Activated CD4-positive, alpha-beta T cell treated with anti-CD3 and anti-CD28 coated beads, Interleukin-10, Interleukin-2, amounts not matched to agents 100 ng/mL and 50 ng/mL, durations not matched to agents 16 hours and 8 hours (primary cell): Measurements from ENCODE around the gene XRCC4.
"Not testable (repeated sequence)": the region's sequence is repeated elsewhere in the genome, so short reads cannot be mapped to it uniquely, and the experiment has no call there.

Experiments
- DNase-seq: peaks from one replicate; pipeline ENCODE4 v3.0.0-alpha.2; 2020

Gene XRCC4

DNA sequence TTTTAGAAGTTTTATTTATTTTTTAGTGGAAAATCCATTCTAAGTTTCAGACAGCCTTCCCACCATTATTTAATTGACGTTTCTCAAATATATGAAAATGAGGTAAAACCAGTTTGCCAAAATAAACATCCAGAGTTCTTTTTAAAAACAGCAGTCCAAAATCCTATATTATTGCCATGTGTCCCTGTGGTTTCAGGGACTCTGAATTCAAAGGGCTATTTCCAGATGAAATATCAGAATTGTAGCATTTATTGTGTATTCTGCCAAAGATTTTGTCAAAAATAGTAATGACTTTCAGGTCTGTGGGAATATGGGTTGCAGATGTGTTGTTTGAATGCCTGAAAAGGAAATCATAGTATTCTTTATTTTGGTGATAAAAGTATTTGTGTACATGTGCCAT is 41.6 kb downstream of the XRCC4 start:
- DNase-seq = no peak

DNA sequence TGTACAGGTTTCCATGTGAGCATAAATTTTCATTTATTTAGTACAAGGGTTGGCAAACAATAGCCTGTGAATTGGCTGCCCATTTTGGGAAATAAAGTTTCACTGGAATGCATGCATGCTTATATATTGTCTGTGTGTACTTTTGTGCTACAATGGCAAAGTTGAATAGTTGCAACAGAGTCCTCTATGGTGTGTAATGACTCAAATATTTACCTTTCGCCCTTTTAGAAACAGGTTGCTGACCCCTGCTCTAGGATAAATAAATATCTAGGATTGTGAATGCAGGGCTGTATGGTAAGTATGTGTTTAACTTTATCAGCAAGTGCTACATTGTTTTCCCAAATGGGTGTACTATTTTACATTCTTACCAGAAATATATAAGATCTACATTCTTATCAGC is 47.2 kb downstream of the XRCC4 start:
- DNase-seq = no peak

DNA sequence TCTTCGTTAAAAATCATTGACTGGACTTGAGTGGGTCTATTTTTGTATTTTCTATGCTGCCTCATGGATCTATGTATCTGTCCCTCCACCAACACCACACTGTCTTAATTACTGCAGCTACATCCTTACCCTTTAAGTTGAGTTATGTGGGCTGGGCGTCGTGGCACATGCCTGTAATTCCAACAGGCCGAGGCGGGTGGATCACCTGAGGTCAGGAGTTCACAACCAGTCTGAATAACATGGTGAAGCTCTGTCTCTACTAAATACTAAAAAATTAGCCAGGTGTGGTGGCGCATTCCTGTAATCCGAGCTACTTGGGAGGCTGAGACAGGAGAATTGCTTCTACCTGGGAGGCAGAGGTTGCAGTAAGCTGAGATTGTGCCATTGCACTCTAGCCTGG is 48.2 kb downstream of the XRCC4 start:
- DNase-seq = no peak

DNA sequence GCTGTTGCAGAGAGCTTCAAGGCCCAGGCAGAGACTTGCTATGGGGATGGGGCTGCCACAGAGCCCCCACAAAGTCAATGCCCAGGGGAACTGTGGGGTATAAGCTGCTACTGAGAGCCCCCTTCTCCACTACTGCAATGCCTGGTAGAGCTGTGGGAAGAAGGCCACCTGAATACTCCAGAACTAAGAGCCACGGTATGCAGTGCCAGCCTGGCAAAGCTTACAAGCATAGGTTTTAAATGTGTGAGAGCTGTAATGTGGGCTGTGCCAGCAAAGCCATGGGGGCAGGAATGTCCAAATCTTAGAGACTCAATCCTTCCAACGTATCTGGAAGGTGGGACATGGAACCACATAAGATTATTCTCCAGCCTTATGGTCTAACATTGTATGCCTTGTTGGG is 49.2 kb downstream of the XRCC4 start:
- no peak for DNase-seq

DNA sequence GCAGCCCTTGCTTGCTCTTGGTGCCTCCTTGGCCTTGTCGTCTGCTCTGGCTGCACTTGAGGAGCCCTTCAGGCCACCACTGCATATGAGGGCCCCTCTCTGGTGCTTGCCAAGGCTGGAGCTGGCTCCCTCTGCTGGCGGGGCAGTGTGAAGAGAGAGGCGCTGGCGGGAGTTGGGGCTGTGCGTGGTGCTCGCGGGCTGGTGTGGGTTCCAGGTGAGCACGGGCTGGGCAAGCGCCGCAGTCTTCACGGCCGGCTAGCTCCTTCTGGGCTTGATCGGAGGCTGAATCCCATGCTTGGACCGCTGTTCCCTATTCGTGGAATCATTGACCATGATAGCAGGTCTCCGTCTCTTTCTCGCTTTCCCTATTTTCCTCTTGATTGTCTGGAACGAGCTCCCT is 56.5 kb downstream of the XRCC4 start:
- DNase-seq = no peak

DNA sequence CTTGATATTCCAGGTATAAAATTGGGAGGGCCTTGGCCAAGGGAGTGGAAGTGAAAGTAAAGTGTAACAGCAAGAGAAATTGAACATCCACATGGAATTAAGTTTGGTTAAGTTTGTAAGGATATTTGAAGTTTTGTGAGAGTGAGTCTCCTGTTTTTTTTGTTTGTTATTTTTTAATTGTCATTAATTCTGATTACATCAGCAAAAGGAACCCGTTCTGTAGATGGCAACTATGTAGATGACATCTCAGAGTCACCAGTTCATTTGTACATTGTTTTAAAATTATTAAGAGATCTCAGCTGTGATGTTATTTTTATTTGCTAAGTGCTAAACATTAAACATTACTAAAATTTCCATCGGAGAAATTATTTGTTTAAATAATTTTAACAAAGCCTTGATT is 65.2 kb downstream of the XRCC4 start:
- DNase-seq = no peak

DNA sequence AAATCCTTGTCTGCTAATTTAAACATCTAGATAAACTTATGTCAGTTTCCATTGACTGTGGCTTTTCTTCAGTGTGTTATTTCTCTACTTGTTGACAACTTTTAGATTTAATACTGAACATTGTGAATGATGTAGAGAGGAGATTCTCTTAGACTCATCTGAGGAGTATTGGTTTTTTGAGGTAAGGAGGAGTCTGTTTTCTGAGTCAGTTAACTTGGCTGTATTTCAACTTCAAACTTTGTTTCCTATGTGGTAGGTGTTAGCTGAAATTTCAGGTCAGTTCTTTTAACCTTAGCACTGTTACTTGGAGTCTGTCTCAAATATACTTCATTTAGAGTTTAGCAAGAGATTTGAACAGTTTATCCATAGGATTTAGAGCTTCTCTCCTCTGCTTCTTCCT is 67.9 kb downstream of the XRCC4 start:
- DNase-seq = no peak

DNA sequence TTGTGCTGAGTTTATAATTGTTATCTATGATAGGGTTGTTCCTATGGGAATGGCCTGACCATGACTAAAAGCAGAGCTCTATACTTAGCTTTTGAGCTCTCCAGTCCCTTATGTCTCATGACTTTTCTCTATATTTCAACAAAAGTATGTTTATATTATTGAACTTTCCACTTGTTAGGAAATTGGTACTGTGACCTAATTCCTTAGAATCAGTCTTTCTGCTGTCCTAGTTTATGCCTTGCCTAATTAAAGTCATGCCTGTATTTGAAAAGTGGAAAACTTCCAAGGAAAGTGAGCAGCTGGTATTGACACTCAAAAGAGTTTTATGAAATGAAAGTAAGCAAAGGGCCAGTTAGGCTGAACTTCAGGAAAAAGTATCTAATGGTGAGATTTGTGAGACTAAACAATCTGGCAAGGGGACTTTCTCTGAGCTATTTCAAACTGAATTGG is 68.6 kb downstream of the XRCC4 start:
- DNase-seq = no peak

DNA sequence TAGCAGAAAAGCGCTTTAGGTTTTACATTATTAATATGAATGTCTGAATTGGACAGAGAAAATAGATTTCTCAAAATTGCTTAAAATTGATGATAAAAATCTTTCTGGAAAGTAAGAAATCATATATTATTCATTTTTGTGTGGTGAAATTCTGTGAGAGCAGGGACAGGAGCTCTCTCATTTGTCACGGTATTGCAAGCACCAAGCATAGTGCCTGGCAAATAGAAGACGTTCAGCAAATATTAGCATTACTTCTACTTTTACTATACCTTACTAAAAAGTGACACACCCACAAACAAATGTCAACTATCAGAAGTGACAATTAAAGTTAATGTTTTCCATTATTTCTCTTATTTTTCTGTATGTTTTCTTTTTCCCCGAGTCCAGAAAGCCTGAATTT is 69.1 kb downstream of the XRCC4 start:
- no peak for DNase-seq

DNA sequence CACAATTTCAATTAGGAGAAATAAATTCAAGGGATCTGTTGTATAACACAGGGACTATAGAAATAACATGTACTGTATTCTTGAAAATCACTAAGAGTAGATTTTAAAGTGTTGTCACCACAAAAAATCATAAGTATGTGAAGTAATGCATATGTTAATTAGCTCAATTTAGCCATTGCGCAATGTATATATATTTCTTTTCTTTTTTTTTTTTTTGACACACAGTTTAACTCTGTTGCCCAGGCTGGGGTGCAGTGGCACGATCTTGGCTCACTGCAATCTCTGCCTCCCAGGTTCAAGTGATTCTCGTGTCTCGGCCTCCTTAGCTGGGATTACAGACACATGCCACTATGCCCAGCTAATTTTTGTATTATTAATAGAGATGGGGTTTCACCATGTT is 70.2 kb downstream of the XRCC4 start:
- DNase-seq = no peak

DNA sequence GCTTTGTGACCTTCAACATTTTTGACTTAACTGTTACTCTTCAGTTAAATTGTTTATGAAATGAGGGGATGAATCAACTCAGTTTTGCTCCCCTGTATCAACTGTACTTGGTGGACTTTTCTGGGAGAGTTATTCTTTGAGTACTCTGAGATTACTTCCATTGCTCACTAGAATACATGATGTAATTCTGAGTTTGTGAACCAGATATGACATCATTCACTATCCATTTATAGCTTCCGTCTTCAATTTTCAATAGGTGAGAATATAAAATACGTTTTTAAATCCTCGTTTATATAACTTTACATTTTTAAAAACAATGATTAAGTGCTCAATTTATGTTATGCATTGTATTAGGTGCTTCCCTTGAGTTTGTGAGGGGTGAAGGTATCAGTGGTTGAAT is 71.0 kb downstream of the XRCC4 start:
- DNase-seq = no peak

DNA sequence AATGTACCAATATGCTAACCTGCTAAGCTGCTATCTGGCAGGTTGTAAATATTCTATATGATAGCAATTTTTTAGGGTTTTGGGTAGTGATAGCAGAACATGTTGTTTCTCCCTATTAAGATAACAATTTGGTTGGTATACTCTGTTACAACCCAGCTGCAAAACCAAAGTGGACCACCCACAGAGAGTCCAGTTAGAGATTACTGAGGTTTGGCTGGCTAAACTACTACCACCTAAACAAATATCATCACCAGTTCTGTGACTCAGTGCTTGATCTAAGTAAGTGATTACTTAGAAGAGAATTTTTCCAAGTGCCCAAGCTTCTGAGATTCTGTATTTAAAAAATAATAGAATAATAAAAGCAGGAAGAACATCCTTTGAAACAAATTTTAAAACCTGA is 72.3 kb downstream of the XRCC4 start:
- no peak for DNase-seq

DNA sequence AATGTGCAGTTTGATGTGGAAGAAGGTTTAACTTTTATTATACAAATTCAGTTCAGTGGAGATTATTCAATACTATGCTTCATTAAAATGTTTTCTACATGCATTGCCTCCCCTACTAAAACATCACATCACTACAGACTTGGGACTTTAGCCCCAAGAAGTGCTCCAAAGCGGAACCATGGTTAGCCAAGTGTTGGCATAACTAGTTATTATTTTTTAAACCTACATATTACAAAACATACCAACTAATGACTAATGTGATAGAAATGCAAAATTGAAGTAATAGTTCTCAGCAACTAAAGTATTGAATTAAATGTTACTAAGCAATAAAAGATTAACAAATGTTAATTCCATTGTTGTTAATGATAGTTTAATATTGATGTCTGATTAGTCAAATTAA is 74.5 kb downstream of the XRCC4 start:
- no peak for DNase-seq

DNA sequence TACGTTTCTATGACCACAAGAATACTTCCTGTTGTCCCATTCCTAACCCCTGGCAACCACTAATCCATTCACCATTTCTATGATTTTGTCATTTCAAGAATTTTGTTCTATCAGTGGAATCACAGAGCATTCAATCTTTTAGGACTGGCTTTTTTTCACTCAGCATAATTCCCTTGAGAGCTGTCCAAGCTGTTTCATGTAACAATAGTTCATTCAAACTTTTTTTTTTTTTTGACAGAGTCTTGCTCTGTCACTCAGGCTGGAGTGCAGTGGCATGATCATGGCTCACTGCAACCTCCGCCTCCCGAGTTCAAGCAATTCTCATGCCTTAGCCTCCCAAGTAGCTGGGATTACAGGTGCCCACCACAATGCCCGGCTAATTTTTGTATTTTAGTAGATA is 75.6 kb downstream of the XRCC4 start:
- not testable (repeated sequence) for DNase-seq

DNA sequence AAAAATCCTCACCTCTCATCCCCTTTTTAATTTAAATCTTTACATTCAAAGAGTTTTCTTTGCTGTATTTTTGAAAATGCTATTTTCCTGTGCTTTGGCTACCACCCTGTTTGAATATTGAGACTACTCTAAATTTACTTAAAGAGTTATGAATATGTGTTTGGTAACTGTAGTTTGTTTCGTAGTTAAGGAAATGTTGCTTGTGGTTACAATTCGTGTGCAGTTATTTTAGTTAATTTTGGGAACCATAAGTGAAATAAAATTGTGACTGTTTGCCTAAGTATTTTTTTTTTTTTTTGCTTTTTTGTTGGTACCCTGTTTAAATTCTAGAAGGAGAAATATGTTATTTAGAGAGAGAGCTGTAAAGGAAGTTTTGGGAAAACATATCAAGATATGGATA is 78.7 kb downstream of the XRCC4 start:
- no peak for DNase-seq

DNA sequence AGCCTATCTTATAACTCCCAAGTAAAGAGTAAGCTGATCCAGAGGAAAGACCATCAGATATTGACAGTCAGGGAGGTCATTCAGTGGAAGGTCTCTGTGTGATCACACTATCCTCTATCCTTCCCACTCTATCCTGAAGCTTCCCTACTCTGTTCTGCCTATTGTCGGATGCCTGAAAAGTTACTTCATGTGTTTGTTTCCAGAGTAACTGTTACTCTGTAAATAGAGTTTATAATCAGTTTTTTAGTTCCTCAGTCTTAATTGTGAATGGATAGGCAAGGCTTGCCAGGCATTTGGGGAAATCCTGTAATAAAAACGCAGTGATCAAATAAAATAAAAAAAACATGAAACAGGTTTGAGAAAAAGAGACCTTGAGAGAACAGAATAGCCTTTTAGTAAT is 79.8 kb downstream of the XRCC4 start:
- no peak for DNase-seq

DNA sequence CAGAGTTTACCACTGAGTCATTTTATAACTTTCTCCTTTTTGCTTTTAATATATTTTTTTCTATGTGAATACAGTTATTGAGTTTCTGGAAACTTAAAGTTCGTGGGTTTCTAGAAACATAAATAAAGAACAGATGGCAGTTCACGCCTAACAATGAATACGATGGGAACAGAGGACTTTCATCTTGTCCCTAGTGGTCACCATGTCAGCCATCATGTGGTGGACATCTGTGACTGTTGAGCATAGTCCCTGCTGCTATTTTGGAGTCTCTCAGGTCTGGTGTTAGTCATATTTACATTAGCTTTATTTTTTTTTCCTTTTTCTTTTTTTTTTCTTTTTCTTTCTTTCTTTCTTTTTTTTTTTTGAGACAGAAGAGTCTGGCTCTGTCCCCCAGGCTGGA is 85.3 kb downstream of the XRCC4 start:
- DNase-seq = no peak

DNA sequence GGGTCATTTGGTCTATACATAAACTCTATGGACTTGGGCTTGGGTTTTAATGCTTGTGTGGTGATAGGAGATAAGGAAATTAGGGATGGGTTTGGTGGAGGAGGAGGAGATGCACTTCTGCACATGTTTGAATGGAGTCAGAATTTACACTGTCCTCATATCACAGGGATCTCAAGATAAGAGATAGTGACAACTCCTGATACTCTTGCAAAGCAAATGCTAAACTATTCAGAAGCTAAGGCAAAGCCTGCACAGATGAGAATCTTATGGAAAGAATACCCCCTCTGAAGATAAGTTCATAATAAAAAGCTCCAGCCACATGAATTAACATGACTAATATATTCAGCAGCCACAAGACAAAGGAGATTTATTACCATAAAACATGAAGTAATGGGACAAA is 90.2 kb downstream of the XRCC4 start:
- no peak for DNase-seq

DNA sequence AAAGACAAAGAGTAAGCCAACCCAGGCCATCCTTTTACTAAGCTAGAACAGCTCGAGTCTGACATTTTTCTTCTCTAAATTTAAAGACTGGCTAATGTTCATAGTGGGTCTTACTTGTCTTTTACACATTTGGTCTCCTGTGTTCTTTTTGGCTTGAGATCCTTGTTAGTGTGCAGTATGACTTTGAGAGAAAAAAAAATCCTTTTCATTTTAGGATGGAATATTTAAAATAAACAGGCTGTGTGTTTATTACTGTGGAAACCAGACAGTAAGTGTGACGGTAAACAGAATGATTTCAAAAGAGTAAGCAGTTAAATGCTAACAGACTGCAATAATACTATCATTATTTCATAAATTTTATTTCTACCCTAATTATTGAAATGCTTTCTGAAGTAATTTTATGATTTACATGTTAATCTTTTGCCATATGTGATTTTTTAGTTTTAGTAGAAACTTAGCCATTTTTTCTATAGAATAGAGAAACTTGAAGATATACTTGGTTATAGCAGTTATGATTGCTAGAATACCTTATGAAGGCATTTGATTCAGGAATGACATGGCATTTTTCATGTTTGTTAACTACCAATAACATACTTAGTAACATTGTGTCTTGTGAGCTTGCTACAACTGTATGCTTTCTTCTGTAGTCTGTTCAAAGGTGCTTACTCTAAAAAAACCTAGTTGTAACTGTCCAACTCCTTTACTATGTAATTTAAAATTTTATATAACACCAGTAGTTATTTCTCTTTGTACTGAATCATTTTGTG is 92.4 kb downstream of the XRCC4 start:
- DNase-seq = no peak

DNA sequence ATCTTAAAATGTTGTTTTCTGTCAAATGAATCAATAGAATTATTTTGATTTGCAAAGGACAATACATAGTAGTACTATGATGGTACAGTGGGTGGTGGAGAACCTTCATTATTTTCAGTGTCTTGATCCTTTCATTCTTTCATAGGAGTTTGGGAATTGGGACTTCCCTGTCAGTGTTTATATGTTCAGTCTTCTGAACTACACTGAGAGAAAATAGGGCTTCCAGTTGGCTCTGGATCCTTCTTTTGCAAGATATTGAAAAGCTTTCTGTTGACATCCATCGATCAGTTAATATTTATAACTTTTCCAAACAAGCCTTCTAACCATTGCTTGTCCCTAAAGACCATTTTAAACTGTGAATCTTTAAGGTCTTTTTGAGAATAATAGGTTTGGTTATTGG is 94.7 kb downstream of the XRCC4 start:
- DNase-seq = no peak

DNA sequence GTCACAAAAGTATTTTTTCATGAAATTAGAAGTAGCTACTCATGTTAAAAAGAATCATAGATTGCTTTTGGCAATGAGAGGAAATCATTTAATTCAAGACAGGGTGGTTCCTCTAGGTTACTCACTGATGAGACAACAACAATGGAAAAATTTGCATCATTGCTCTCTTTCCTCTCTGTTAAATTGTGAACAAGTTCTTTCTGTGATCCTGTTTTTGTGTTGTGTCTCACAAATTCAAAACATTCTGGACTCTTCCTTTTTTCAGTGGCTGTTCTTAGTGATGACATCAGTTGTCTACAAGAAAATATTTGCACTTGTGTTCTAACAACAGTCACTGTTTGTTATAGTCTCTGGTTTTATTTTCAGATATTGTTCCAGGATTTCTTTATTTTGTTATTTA is 95.3 kb downstream of the XRCC4 start:
- DNase-seq = no peak

DNA sequence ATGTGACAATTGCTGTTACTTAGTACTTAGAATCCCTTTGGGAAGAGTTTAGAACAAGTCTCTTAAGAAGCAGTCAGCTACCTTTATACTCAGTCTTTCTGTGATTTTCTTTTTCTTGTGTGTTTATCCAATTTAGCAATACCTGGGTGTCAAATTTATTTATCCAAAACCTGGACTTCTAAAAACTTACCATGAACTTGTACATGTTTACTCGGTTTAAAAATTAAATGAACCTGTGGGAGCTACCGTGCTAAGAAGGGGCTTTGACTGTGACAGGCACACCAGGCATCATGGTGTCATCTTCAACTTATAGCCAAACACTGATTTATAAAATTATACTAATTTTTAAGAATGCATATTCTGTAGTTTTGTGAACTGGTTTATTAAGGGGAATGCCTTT is 96.5 kb downstream of the XRCC4 start:
- DNase-seq = no peak

DNA sequence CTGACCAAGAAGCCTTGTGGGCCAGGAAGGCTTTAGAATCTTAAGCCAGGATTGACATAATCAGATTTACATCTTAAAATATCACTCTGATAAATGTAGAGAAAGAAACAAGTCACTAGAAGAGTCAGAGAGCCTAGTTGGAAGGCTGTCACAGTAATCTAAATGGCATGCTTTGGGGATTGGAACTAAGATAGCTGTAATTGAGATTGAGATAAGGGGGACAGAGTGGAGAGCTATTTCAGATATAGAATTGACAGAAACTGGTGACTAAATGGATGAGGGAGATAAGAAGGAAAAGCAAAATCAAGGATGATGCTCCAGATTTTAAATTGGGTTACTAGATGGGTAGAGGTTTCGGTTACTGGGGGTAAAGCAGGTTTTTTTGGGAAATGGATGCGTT is 100.5 kb downstream of the XRCC4 start:
- no peak for DNase-seq

DNA sequence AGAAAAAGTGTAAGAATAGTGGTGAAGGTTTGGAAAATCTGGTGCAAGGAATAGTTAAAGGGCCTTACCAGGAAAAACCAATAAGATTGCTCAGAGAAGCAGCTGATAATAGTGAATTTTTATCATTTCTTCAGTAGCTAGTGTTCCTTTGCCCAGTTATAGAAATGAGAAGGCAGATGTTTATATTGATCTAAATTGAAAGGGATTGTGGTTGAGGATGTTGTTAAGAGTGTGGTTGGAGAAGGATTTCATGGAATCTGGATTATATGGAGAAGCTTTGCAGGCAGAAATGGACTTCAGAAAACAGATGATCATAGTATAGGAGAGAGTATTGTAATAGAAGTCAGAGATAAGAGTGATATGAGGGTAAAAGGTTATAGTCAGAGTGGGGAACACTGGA is 102.6 kb downstream of the XRCC4 start:
- DNase-seq = no peak

DNA sequence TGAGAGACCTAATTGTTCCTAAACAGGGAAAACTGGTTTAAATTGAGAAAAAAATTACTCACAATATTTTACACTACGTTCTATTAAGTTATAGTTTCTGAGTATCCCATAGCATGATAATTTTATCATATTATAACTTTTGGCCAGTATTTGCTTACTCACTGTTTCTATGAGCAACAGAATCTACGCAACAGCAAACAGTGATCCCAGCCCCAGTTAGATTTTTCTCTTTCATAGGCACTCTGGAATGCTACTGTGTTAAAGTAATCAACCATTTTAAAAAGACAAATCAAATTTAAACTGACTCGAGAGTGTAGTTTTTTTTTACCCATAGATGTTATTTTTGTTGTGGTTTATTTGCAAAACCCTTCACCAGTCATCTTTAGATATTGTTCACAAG is 107.2 kb downstream of the XRCC4 start:
- no peak for DNase-seq

DNA sequence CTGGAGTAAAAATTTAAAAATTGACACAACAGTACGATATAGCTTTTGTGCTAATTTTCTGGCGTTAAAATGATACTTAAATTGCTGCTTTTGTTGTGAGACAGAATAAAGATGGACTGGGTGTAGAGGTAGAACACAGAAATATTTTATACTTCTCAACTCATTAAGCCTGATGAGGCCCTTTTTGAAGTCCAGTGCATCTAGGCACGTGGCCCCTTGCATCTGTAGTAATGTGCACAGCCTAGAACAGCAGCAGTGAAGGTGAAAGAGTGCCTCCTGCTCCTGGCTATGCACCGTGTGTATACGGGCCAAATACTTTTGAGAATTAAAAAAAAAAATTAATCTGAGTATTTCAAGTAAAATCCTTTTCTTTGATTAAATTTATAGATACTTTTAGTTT is 115.6 kb downstream of the XRCC4 start:
- DNase-seq = no peak
